SK-N-SH (cell line): ENCODE data around the gene DPP10. TPM values are rescaled to one million over a fixed set of nuclear protein-coding genes. Genes with fewer than 3 reads are reported as not detected.

Experiments
- CTCF ChIA-PET: fragments of 300-600, 350-600 bp; formaldehyde crosslinking; extraction: SDS; loops from one replicate; lab custom pipeline; 2021; lab: Yijun Ruan, JAX
- POLR2A ChIA-PET: fragments of 350-600 bp; sonication (Branson Sonifier 250); formaldehyde crosslinking; extraction: SDS; loops from one replicate; lab custom pipeline; 2020; ENCODE audit warnings: antibody characterized with exemption, inconsistent platforms; lab: Yijun Ruan, JAX
- DNase-seq: peaks from one replicate; pipeline ENCODE4 v3.0.0; 2012
- H2AFZ ChIP-seq: fragments of 200-600 bp; sonication (generic); 2 replicates; pipeline ENCODE4 v1.8.1; 2016; ENCODE audit warnings: antibody characterized with exemption, mild to moderate bottlenecking, low read depth
- H3F3A ChIP-seq: fragments of 200-600 bp; sonication (generic); replicated peaks from 2 replicates; pipeline ENCODE3; 2016; ENCODE audit warnings: antibody characterized with exemption, mild to moderate bottlenecking; ENCODE audit not compliant: insufficient read depth
- H3K27ac ChIP-seq, 2 experiments: fragments of 200-500 bp in 1 of 2; fragments of 200-600 bp in 1 of 2; sonication (Bioruptor generic) in 1 of 2; sonication (generic), shearing (Covaris generic) in 1 of 2; 2 replicates each; pipeline versions ENCODE4 v1.5.1 to v1.6.1; 2014 to 2016; ENCODE audit warnings: low read depth in 2 of 2, inconsistent platforms in 1 of 2, low read length in 1 of 2, mild to moderate bottlenecking in 1 of 2, mixed read lengths in 1 of 2
- H3K27me3 ChIP-seq: fragments of 200-600 bp; sonication (generic), shearing (Covaris generic); 2 replicates; pipeline ENCODE4 v1.6.1; 2016; ENCODE audit warnings: mixed run types; ENCODE audit not compliant: insufficient read depth
- H3K36me3 ChIP-seq, 2 experiments: fragments of 200-500 bp in 1 of 2; fragments of 200-600 bp in 1 of 2; sonication (Bioruptor generic) in 1 of 2; sonication (generic) in 1 of 2; replicated peaks in 1 of 2; 2 replicates each; pipeline versions ENCODE3 to v1.5.1; 2014 to 2016; ENCODE audit warnings: low read length in 1 of 2, mild to moderate bottlenecking in 1 of 2; ENCODE audit not compliant: insufficient read depth in 2 of 2, control insufficient read depth in 1 of 2
- H3K4me1 ChIP-seq, 2 experiments: fragments of 200-500 bp in 1 of 2; fragments of 200-600 bp in 1 of 2; sonication (Bioruptor generic) in 1 of 2; sonication (generic), shearing (Covaris generic) in 1 of 2; 2 replicates each; pipeline versions ENCODE4 v1.5.1 to v1.6.1; 2014 to 2016; ENCODE audit warnings: low read depth in 1 of 2, low read length in 1 of 2, mixed run types in 1 of 2; ENCODE audit not compliant: insufficient read depth in 2 of 2, control insufficient read depth in 1 of 2
- H3K4me2 ChIP-seq: fragments of 200-600 bp; sonication (generic), shearing (Covaris generic); 2 replicates; pipeline ENCODE4 v1.6.1; 2017; ENCODE audit warnings: mixed run types
- H3K4me3 ChIP-seq, 2 experiments: fragments of 200-500 bp in 1 of 2; fragments of 200-600 bp in 1 of 2; sonication (Bioruptor generic) in 1 of 2; sonication (generic), shearing (Covaris generic) in 1 of 2; 2 replicates each; pipeline versions ENCODE4 v1.5.1 to v1.8.1; 2014 to 2016; ENCODE audit warnings: low read depth in 2 of 2, inconsistent platforms in 1 of 2, low read length in 1 of 2, mild to moderate bottlenecking in 1 of 2, mixed read lengths in 1 of 2, moderate library complexity in 1 of 2
- H3K79me2 ChIP-seq: fragments of 200-600 bp; sonication (generic); 2 replicates; pipeline ENCODE4 v1.8.1; 2017; ENCODE audit warnings: mild to moderate bottlenecking; ENCODE audit not compliant: insufficient read depth
- H3K9ac ChIP-seq: fragments of 200-600 bp; sonication (generic); 2 replicates; pipeline ENCODE4 v1.6.1; 2017; ENCODE audit warnings: mixed run types
- H3K9me2 ChIP-seq: fragments of 200-600 bp; sonication (generic); 2 replicates; pipeline ENCODE4 v1.6.1; 2017; ENCODE audit warnings: mixed run types
- H3K9me3 ChIP-seq: fragments of 200-600 bp; sonication (generic); 2 replicates; pipeline ENCODE4 v1.6.1; 2017; ENCODE audit warnings: mixed run types, mild to moderate bottlenecking, moderate library complexity
- H4K20me1 ChIP-seq: fragments of 200-600 bp; sonication (generic); 2 replicates; pipeline ENCODE4 v1.6.1; 2017; ENCODE audit warnings: mild to moderate bottlenecking, mixed run types; ENCODE audit not compliant: insufficient read depth
- EZH2phosphoT487 ChIP-seq: fragments of 200-600 bp; sonication (generic); IDR thresholded peaks from 2 replicates; pipeline ENCODE4 v1.6.1; 2017; ENCODE audit warnings: low read depth, mixed run types, mild to moderate bottlenecking, antibody characterized with exemption, moderate library complexity, borderline replicate concordance
- FOSL2 ChIP-seq: IDR thresholded peaks from 2 replicates; pipeline ENCODE4 v1.4.0; 2012; ENCODE audit warnings: low read depth, mild to moderate bottlenecking, moderate library complexity, borderline replicate concordance
- JUND ChIP-seq: IDR thresholded peaks from 2 replicates; pipeline ENCODE4 v1.4.0; 2012
- NFIC ChIP-seq: IDR thresholded peaks from 2 replicates; pipeline ENCODE4 v1.4.0; 2012; ENCODE audit warnings: borderline replicate concordance
- RAD21 ChIP-seq: IDR thresholded peaks from 2 replicates; pipeline ENCODE4 v1.6.1; 2012; ENCODE audit warnings: mild to moderate bottlenecking, low read length
- RFX5 ChIP-seq: IDR thresholded peaks from 2 replicates; pipeline ENCODE4 v1.6.1; 2012; ENCODE audit warnings: mild to moderate bottlenecking, improper control_type of control experiment, low read length
- RXRA ChIP-seq: IDR thresholded peaks from 2 replicates; pipeline ENCODE4 v1.4.0; 2012; ENCODE audit warnings: low read depth, mild to moderate bottlenecking, borderline replicate concordance
- SIN3A ChIP-seq: IDR thresholded peaks from 2 replicates; pipeline ENCODE4 v1.6.1; 2012; ENCODE audit warnings: low read depth, mild to moderate bottlenecking, low read length, moderate library complexity, borderline replicate concordance
- USF2 ChIP-seq: fragments of 150-350 bp; IDR thresholded peaks from 2 replicates; pipeline ENCODE4 v1.6.1; 2017; ENCODE audit warnings: antibody characterized with exemption, low read length, low read depth, borderline replicate concordance
- whole genome bisulfite sequencing: methylation state at CpG from one replicate; pipeline ENCODE4 v1.1.6; 2017; ENCODE audit warnings: low lambda C conversion rate; 5-methylcytosine and 5-hydroxymethylcytosine counted together
- polyA plus RNA-seq, 3 experiments: library from polyadenylated mRNA; depleted of rRNA; stranded (reverse); fragments of >200 nt; gene quantifications; 2 replicates each; pipeline ENCODE4 v1.2.3, GENCODE V29; 2012
- TF ChIP-seq, protein P1 (sequence below): IDR thresholded peaks from 2 replicates; pipeline ENCODE4 v1.6.1; 2012; ENCODE audit warnings: mild to moderate bottlenecking, low read depth, low read length, moderate library complexity

DPP10 gene
- polyA plus RNA-seq, 1 of the 3 experiments (the other 2 are of a cell fraction): not detected

DNA sequence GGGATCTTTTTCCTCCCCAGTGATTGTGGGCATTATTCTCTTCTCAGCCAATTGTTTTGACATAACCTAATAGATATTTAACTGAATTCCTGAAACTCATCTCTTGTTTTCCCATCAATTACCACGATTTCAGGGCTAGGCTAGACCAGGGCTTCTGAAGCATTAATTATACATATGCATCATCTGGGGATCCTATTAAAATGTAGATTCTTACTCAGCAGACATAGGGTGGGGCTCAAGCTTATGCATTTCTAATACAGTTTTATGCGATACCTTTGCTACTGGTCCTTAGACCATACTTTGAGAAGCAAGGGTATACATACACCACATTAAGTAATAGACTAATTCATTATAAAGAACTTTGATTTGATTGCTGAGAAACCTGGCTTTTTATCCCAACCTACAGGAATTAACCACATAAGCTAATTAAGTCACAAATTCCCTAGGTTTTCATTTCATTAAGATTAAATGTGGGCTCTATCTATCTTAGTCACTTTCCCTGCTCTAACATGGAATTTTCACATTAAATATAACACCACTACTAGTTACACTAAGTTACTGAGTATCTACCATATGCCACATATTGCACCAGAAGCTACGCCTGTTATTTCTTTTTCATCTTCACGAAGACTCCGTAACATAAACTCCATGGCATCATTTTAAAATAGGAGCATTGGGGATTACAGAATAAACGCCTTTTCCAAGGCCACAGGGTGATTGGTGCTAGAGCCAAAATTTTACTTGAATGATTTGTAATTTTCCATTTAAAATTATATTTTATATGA, 417.5 kb downstream of the DPP10 start (continued):
- TF ChIP-seq, protein P1, sequence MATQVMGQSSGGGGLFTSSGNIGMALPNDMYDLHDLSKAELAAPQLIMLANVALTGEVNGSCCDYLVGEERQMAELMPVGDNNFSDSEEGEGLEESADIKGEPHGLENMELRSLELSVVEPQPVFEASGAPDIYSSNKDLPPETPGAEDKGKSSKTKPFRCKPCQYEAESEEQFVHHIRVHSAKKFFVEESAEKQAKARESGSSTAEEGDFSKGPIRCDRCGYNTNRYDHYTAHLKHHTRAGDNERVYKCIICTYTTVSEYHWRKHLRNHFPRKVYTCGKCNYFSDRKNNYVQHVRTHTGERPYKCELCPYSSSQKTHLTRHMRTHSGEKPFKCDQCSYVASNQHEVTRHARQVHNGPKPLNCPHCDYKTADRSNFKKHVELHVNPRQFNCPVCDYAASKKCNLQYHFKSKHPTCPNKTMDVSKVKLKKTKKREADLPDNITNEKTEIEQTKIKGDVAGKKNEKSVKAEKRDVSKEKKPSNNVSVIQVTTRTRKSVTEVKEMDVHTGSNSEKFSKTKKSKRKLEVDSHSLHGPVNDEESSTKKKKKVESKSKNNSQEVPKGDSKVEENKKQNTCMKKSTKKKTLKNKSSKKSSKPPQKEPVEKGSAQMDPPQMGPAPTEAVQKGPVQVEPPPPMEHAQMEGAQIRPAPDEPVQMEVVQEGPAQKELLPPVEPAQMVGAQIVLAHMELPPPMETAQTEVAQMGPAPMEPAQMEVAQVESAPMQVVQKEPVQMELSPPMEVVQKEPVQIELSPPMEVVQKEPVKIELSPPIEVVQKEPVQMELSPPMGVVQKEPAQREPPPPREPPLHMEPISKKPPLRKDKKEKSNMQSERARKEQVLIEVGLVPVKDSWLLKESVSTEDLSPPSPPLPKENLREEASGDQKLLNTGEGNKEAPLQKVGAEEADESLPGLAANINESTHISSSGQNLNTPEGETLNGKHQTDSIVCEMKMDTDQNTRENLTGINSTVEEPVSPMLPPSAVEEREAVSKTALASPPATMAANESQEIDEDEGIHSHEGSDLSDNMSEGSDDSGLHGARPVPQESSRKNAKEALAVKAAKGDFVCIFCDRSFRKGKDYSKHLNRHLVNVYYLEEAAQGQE: no peak
- TF ChIP-seq SIN3A: no peak
- TF ChIP-seq FOSL2: no peak
- TF ChIP-seq NFIC: no peak
- no peak for TF ChIP-seq JUND
- TF ChIP-seq RAD21: no peak
- TF ChIP-seq RXRA: no peak
- TF ChIP-seq USF2: no peak

DNA sequence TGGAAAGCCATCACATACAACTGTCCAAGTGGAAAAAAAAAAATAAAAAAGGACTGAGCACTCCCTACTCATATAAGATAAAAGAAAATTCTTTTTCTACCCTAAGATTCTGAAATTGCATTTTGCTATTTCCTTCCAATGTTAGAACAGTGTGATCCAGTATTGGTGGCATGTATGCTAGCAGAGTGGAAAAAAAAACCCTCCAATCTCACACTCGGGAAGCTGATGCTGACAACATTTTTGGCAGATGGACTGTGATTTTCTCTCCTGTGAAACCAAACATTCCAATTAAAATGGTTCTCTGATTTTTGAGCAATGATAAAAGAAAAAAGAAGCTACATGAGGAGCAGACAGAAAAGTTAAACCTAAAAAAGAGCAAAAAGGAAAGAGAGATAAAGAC, 419.8 kb downstream of the DPP10 start:
- H3K4me2 ChIP-seq: no peak overlapping the region
- TF ChIP-seq EZH2phosphoT487 (no peak), RFX5 (no peak)
- TF ChIP-seq, all 33 proteins: peak for 0
- Histone ChIP-seq H3K27me3 (no peaks in the 10 kb centered on the region), H3K79me2 (no peaks in the 10 kb centered on the region), H2AFZ (no peak overlapping the region), H3K4me3 (no peak overlapping the region), H3K4me1 (no peaks in the 10 kb centered on the region), H3K27ac (no peak overlapping the region), H3K9me2 (no peaks in the 10 kb centered on the region), H4K20me1 (no peaks in the 10 kb centered on the region), H3K9me3 (no peaks in the 10 kb centered on the region), H3K9ac (no peak overlapping the region), H3K36me3 (no peaks in the 10 kb centered on the region), H3F3A (no peaks in the 10 kb centered on the region)
- no peak for DNase-seq
- 6% methylated on average over 1 of the region's 1 CpG for WGBS
- POLR2A ChIA-PET: no interaction called here
- CTCF ChIA-PET: interaction anchor here (0.6 kb wide), 1 partner anchor 758 kb away, joined by 3 read pairs; no protein-coding TSS in a partner anchor
